GM20431 (cell line): ENCODE measurements around the gene IRX4.

Experiments
- in situ Hi-C: fragments of 300-500 bp; cut with MseI, MboI; formaldehyde crosslinking; loops from one replicate; pipeline ENCODE4 v1.15.0; 2020; ENCODE audit warnings: low sequenced_read_pairs; ENCODE audit not compliant: unreplicated experiment

Gene IRX4

GRCh38 chr5:1893754-1894153 lies 11.0 kb upstream of the IRX4 start:
- in situ Hi-C loops = no loop called here

- in situ Hi-C loops = no loop called here
These were observed 10.1 kb upstream of the IRX4 start for GRCh38 chr5:1892685-1893445.

GRCh38 chr5:1892211-1892610 lies 9.5 kb upstream of the IRX4 start:
- in situ Hi-C loops = no loop called here

GRCh38 chr5:1891391-1891790 lies 8.7 kb upstream of the IRX4 start:
- in situ Hi-C loops = no loop called here

GRCh38 chr5:1890296-1890695 lies 7.6 kb upstream of the IRX4 start:
- in situ Hi-C loops = no loop called here

- in situ Hi-C loops = no loop called here
These were observed 6.8 kb upstream of the IRX4 start for GRCh38 chr5:1889321-1890065.

GRCh38 chr5:1888541-1889251 lies 6.0 kb upstream of the IRX4 start:
- in situ Hi-C loops = no loop called here

- in situ Hi-C loops = no loop called here
These were observed 5.0 kb upstream of the IRX4 start for GRCh38 chr5:1887588-1888360.

GRCh38 chr5:1886846-1887587 lies 4.3 kb upstream of the IRX4 start:
- in situ Hi-C loops = no loop called here

- in situ Hi-C loops = no loop called here
These were observed 3.4 kb upstream of the IRX4 start for GRCh38 chr5:1885868-1886845.

GRCh38 chr5:1885404-1885755 lies 2.7 kb upstream of the IRX4 start:
- in situ Hi-C loops = no loop called here

- in situ Hi-C loops = no loop called here
These were observed 2.1 kb upstream of the IRX4 start for GRCh38 chr5:1884678-1885403.

- in situ Hi-C loops = no loop called here
These were observed 1.4 kb upstream of the IRX4 start for GRCh38 chr5:1883925-1884677.

- in situ Hi-C loops = no loop called here
These were observed 597 bp upstream of the IRX4 start for GRCh38 chr5:1883120-1883924.

- in situ Hi-C loops = no loop called here
These were observed 891 bp downstream of the IRX4 start for GRCh38 chr5:1881731-1882336.

- in situ Hi-C loops = no loop called here
These were observed 1.6 kb downstream of the IRX4 start for GRCh38 chr5:1881098-1881572.
